ENCODE data around the gene NSUN7.
"Not testable (repeated sequence)": the region's sequence is repeated elsewhere in the genome, so short reads cannot be mapped to it uniquely, and the experiment has no call there.

NSUN7 gene

GRCh38 chr4:40749717-40750460 lies at the start of gene NSUN7:
NSUN7 (plus strand) TSS chr4:40749955; CDS start chr4:40750694, 739 bp downstream.
- DNase-seq: peak; percentile 17

DNA sequence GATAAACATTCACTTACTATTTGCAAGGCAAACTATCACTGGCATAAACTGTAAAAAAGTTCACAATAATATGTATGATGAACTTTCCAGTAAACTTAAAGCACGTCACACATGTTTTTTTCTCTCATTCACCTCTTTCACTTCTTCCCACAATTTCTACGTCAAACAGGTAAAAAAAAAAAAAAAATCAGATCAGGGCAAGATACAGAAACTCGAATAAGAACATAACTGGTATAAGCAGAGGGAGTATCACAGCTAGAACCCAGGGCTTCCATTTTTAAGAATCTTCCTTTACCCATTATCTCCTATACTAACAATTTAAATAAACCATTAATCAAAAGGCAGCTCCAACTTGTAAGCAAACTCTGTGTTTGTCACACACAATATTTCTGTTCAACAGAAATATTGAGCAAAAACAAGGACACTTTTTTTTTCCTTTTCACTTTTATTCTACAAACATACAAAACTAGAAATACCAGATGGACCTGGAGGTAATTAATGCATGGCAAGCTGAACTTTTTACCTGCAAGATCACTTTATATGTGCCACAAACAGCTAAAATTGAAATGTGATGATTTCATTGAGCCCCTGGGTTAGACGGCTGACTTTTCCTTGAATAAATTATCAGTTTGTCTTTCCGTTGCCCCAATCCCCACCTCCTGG lies 47.5 kb upstream of the NSUN7 start:
- no peak for DNase-seq

DNA sequence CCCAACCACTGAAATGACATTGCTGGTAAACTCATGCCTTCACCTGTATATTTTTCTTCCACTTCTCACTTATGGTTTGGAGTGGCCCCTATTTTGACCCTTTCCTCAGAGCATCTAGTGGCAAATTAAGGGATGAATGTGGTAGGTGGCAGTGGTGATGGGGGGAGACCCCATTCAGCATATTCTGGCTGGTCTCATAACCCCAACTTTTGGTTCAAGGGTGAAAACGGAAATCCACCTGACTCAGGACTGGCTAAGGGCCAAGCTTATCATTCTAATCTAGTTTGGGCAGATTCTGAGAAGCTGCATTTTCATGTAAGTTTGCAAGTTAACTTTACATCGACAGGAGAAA lies 47.0 kb upstream of the NSUN7 start:
- no peak for DNase-seq

DNA sequence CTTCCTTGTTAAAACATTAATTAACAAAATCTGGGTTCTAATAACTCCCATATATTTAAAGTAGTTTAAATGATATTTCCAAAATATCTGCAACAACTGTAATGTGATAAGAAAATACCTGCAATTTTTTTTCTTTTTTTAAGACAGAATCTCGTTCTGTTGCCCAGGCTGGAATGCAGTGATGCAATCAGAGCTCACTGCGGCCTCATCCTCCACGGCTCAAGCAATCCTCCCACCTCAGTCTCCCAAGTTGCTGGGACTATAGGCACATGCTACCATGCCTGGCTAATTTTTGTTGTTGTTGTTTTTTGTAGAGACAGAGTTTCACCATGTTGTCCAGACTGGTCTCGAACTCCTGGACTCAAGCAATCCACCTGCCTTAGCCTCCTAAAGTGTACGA lies 45.7 kb upstream of the NSUN7 start:
- no peak for DNase-seq

DNA sequence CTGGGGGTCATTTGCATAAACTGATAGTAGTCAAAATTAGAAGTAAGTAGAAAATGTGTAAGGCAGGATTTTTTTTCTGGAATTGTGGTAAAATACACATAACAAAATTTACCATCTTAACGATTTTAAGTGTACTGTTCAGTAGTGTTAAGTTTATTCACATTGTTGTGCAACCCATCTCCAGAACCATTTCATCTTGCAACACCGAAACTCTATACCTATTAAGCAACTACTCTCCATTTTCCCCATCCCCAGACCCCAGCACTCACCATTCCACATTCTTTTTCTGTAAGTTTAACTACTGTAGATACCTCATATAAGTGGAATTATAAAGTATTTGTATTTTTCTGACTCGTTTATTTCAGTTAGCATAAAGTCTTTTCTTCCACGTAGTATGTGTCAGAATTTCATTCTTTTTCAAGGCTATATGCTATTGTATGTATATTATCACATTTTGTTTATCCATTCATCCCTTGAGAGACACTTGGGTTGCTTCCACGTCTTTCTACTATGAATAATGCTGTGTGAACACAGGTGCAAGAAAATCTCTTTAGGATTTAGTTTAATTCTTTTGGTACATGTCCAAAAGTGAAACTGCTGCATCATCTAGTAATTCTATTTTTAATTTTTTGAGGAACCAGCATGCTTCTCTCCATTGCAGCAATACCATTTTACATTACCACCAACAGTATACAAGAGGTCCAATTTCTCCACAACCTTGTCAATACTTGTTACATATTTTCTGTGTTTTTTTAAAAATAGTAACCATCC lies 39.1 kb upstream of the NSUN7 start:
- no peak for DNase-seq

DNA sequence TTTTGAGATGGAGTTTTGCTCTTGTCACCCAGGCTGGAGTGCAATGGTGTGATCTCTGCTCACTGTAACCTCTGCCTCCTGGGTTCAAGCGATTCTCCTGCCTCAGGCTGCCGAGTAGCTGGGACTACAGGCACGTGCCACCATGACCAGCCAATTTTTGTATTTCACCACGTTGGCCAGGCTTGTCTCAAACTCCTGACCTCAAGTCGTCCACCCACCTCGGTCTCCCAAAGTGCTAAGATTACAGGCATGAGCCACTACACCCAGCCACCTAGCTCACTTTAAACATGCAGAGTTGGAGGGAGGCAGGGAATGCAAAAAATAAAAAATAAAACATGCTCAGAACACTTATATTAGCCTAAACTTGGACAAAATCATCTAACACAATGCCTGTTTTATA lies 36.8 kb upstream of the NSUN7 start:
- DNase-seq: not testable (repeated sequence)

DNA sequence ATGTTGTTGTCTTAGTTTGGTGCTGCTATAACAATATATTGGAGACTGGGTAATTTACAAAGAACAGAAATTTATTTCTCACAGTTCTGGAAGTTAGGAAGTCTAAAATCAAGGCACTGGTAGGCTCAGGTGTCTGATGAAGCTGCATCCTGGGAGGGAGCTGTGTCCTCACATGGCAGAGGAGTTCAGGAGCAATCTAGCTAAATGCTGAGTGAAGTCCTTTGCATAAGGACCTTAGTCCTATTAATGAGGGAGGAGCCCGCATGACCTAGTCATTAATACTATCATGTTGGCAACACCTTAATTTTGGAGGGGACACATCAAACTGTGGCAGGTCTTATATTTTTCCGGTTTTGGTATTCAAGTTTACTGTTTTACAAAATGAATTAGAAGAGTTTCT lies 36.0 kb upstream of the NSUN7 start:
- no peak for DNase-seq

GRCh38 chr4:40718586-40718985 lies 31.2 kb upstream of the NSUN7 start:
- no peak for DNase-seq

- no peak for DNase-seq
Observed at GRCh38 chr4:40719008-40719623, 30.6 kb upstream of the NSUN7 start.

DNA sequence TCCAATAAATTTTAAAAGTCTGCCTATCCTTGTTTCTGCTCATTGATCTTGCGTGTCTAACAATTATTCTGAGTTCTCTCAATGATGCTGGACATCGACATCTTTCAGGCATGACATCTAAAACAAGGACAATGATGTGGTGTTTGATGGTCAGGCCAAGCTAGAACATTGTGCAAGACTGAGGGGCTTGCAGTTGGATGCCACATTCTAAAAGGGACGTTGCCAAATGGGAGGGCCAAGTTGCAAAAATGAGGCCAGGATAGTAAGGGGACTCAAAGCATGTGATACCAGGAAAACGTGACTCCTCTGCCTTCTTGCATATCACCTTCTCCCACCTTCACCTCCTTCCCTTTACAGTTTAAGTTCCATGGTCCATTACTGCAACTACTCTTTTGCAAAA lies 29.4 kb upstream of the NSUN7 start:
- no peak for DNase-seq

DNA sequence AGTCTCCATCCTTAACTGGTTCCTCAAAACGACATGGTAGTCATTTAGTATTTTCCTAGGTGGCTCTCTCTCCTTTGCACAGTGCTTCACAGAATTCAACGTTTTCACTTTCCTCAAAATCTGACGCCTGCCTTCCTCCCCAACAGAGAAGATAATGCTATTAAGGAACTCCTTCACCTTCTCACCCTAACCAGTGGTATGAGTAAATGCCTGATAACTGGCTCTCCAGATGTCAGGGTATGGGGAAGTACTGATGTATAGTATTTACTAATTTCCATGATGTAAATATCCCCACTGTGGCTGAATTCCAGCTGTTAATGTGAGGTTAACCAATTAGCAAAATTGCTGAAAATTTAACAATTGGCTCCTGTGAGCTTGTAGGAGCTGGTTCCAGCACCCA lies 28.8 kb upstream of the NSUN7 start:
- no peak for DNase-seq

DNA sequence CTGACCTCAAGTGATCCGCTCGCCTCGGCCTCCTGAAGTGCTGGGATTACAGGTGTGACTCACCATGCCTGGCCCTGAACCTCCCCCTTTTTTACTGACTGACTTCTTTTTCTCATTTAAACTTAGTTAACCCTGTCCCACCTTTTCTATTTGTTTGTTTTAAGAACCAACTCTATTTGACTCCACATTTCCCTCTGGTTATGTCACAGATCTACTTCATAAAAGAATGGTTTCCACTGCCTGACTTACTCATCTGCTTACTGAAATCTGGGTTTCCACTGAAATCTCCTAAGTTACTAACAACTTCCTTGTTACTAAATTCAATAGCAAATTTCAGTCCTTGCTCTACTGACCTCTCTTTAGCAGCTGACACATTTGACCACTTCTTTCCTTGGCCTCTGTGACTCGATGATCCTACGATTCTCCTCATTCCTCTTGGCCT lies 28.0 kb upstream of the NSUN7 start:
- no peak for DNase-seq

DNA sequence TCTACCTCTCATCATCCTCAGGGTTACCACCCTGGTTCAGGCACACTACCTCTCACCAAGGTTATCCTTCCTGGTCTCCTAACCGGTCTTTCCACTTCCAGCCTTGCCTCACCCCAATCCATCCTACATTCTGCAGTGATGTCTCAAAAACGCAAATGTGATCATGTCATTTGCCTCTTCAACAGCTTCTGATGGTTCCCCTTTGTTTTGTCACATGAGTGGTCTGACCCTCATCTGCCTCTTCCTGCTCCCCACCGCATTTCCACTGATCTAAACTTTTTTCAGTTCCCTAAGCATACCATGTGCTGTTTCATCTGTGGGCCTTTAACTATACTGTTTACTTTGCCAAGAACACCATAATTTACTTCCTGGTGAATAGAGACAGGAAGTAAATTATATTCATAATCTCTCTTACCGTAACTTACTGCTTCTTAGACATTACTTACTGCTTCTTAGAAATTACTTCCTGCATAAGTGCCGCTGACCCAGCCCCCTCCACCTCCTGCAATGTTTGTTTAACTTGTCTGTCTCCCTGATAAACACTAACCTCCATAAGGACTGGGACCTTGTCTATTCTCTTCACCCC lies 27.1 kb upstream of the NSUN7 start:
- DNase-seq: peak; percentile 38

DNA sequence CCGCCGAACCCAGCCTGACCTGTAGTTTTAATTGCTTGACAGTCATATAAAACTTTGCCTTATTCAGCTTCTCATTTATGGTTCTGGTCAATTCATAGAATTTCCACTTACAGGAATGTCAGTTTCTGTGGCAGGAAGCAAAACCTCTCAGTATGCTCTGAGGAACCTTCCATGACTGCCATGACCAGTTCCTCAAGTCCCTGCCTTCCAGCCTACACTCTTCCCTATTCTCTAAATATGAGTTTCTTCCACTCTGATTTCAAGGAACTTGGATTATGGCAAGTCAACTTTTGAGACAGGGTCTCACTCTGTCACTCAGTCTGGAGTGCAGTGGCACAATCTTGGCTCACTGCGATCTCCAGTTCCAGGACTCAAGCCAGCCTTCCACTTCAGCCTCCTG lies 26.0 kb upstream of the NSUN7 start:
- no peak for DNase-seq

DNA sequence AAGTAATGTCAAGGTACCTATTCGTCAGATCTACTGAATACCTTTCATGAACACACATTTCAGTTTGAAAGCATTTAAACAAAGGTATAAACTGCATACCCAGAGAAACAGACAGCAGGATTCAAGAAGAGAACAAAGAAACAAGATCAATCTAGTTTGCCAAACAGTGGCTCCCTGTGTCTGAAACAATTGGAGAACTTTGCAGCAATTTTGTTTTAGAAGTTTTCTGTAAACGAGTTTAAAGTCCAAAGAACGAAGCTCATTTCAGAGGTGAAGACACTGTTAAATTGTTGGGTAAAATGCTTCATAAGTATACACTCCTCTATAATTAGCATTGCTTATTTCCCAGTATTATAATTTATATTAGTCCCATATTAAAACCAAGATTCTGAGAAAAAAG lies 21.4 kb upstream of the NSUN7 start:
- DNase-seq: no peak

DNA sequence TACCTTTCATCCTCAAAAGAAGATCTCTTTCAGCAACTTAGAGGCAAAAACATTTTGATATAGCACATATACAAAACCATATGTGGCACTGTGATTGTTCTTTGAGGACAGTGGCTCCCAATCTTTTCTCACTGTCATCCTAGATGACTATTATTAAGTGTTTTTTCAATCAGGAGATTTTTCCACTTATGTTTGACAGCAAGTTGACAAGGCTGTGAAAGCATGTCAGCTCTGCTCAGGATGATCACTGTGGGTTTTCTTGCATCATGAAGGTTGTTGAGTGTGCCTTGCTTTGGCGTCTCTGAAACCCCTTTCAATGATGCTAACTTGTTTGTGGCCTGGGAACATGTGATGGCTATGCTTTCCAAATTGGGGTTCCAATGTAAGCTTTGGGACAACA lies 20.2 kb upstream of the NSUN7 start:
- DNase-seq: no peak

- DNase-seq: no peak
Observed at GRCh38 chr4:40730091-40730679, 19.6 kb upstream of the NSUN7 start.

DNA sequence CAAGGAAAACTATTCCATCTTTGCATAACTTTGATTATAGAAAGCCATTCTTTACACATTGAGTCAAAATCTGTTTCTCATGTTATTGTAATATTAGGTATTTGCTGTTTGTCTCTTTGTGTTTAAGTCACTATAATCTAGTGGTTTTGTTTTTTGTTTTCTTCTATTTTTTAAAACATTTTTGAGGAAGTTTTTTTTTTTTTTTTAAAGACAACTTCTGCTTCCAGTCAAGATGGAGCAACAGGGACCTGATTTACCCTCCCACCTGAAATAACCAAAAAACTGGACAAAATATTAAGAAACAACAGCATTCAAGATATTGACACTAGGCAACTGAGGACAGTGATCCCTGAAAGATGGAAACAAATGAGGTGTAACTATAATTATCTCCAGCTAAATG lies 18.4 kb upstream of the NSUN7 start:
- DNase-seq: no peak

DNA sequence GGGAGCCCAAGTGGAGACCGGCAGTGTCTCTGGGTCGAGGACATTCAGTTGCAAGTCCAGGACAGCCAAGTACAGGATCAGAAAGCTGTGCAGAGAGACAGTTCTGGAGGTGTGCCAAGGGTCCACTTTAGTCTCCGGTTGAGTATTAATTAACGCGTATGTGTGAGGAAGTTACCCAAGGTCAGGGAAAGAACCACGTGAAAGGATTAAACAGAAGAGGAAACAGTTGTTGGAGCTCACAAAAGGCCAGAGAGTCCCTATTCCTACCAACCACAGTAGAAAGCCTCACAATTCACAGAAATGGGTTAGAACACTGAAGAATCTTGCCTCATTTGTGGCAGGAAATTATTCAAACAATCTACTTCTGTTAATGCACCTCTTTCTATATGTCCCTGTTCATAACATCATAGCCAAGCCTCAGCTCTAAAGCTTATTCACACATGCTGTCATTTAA lies 17.9 kb upstream of the NSUN7 start:
- peak; percentile 17 for DNase-seq

GRCh38 chr4:40733752-40734151 lies 16.0 kb upstream of the NSUN7 start:
- DNase-seq: no peak

DNA sequence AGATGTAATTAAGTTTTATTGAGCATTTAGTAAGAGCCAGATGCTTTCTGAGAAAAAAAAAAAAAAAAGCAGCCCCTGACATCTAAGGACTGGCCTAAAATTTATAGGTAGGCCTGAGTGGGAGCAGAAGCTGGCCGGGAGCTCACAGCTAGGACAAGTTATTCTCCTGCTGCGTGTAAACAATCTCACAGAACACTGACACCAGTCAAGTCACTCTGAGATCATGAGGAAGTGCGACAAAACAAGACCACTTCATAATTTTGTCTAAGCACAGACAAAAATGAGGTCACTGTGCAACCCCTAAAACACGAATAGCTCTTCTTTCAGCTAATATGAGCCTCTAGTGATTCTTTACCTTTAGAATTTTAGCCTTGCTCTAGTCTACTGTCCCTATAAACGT lies 15.3 kb upstream of the NSUN7 start:
- no peak for DNase-seq

DNA sequence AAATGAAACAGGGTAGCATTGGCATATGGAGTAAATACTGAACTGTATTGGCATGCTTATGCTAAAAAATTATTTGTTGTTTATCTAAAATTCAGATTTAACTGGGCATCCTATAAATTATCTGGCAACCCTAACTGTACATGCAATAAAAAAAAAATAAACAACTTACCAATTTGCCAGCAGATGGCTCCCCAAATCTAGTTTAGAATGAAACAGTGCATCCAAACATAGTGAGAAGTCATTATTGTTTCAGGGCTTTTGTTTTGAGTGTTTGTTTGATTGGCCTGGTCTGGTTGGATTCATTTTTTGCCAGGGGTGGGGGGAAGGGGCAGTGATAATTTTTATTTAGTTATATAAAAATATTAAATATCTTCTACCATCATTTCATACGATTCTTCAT lies 12.8 kb upstream of the NSUN7 start:
- no peak for DNase-seq

DNA sequence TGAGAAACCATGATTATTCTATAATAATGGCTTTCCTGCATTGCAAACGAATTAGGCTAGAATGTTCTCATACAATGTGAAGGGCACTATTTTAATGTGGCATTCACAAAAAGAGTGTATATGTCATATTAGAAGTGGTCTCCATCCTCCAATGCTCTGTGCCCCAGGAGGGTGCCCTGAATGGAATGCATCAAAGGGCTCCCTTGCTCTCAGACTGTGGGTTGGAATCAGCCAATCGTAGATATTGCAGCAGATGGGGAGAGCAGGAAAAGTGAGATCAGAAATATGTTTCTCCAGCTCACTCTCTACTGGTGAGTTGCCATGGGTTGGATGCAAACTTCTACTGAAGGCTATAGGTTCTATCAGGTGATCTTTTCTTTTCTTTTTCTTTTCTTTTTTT lies 11.9 kb upstream of the NSUN7 start:
- no peak for DNase-seq
